Mesenchymal stem cell (in vitro differentiated cells and primary cell): Measurements from ENCODE around the gene SLC6A18.

ENCODE experiments used
- DNase-seq: peaks from one replicate; pipeline ENCODE4 v3.0.0-alpha.2; 2013
- H2AFZ ChIP-seq: one replicate; pipeline ENCODE4 v1.6.1; 2013; ENCODE audit warnings: low read depth, mild to moderate bottlenecking, control low read depth, inconsistent platforms, low read length, moderate library complexity
- H2AK5ac ChIP-seq: 2 replicates; pipeline ENCODE4 v1.6.1; 2013; ENCODE audit warnings: low read length, moderate library complexity, mild to moderate bottlenecking, inconsistent platforms; ENCODE audit not compliant: severe bottlenecking
- H2BK120ac ChIP-seq: one replicate; pipeline ENCODE4 v1.6.1; 2013; ENCODE audit warnings: low read depth, mild to moderate bottlenecking, inconsistent platforms, low read length, moderate library complexity
- H2BK12ac ChIP-seq, 2 experiments: one replicate each; pipeline ENCODE4 v1.6.1; 2013; ENCODE audit warnings: inconsistent platforms in 2 of 2, low read length in 2 of 2, mild to moderate bottlenecking in 2 of 2, moderate library complexity in 2 of 2, control low read depth in 1 of 2
- H2BK15ac ChIP-seq: one replicate; pipeline ENCODE4 v1.6.1; 2013; ENCODE audit warnings: mild to moderate bottlenecking, low read depth, inconsistent platforms; ENCODE audit not compliant: poor library complexity, severe bottlenecking
- H2BK5ac ChIP-seq: 2 replicates; pipeline ENCODE4 v1.6.1; 2013; ENCODE audit warnings: low read depth, mild to moderate bottlenecking, low read length, control low read depth, inconsistent platforms; ENCODE audit not compliant: poor library complexity, severe bottlenecking
- H3K14ac ChIP-seq, 2 experiments: one replicate each; pipeline ENCODE4 v1.6.1; 2013; ENCODE audit warnings: inconsistent platforms in 2 of 2, low read length in 2 of 2, control low read depth in 1 of 2, mild to moderate bottlenecking in 1 of 2, moderate library complexity in 1 of 2
- H3K18ac ChIP-seq, 2 experiments: one replicate each; pipeline ENCODE4 v1.6.1; 2013; ENCODE audit warnings: inconsistent platforms in 2 of 2, low read length in 2 of 2, control low read depth in 1 of 2, low read depth in 1 of 2, mild to moderate bottlenecking in 1 of 2
- H3K23ac ChIP-seq, 2 experiments: one replicate each; pipeline ENCODE4 v1.6.1; 2013; ENCODE audit warnings: inconsistent platforms in 2 of 2, low read length in 2 of 2, mild to moderate bottlenecking in 2 of 2, moderate library complexity in 2 of 2, control low read depth in 1 of 2
- H3K27ac ChIP-seq: 2 replicates; pipeline ENCODE4 v1.5.1; 2013; ENCODE audit warnings: mild to moderate bottlenecking, moderate library complexity, low read length, control low read depth, inconsistent platforms; ENCODE audit not compliant: poor library complexity, severe bottlenecking
- H3K27me3 ChIP-seq, 2 experiments: 2 replicates each; pipeline versions ENCODE4 v1.6.1 to v1.7.0; 2013; ENCODE audit warnings: low read length in 2 of 2, mild to moderate bottlenecking in 2 of 2, moderate library complexity in 2 of 2, control low read depth in 1 of 2, inconsistent platforms in 1 of 2; ENCODE audit not compliant: control insufficient read depth in 1 of 2, insufficient read depth in 1 of 2
- H3K36me3 ChIP-seq, 2 experiments: 2 replicates each; pipeline versions ENCODE4 v1.6.1 to v1.7.0; 2013; ENCODE audit warnings: low read length in 2 of 2, control low read depth in 1 of 2, inconsistent platforms in 1 of 2, low read depth in 1 of 2, mild to moderate bottlenecking in 1 of 2; ENCODE audit not compliant: insufficient read depth in 2 of 2, control insufficient read depth in 1 of 2
- H3K4ac ChIP-seq, 2 experiments: one replicate each; pipeline ENCODE4 v1.6.1; 2013; ENCODE audit warnings: inconsistent platforms in 2 of 2, low read length in 2 of 2, mild to moderate bottlenecking in 2 of 2, moderate library complexity in 2 of 2, control low read depth in 1 of 2, low read depth in 1 of 2
- H3K4me1 ChIP-seq: 2 replicates; pipeline ENCODE4 v1.6.1; 2013; ENCODE audit warnings: low read depth, low read length, control low read depth; ENCODE audit not compliant: control insufficient read depth, insufficient read depth
- H3K4me2 ChIP-seq: 2 replicates; pipeline ENCODE4 v1.6.1; 2013; ENCODE audit warnings: low read length, mild to moderate bottlenecking, inconsistent platforms; ENCODE audit not compliant: poor library complexity, severe bottlenecking
- H3K4me3 ChIP-seq, 2 experiments: 2 replicates each; pipeline versions ENCODE4 v1.5.1 to v1.7.0; 2013; ENCODE audit warnings: low read length in 2 of 2, mild to moderate bottlenecking in 2 of 2, control low read depth in 1 of 2, low read depth in 1 of 2; ENCODE audit not compliant: insufficient read depth in 1 of 2
- H3K79me1 ChIP-seq: replicated peaks from 2 replicates; pipeline ENCODE4 v1.6.1; 2013; ENCODE audit warnings: mild to moderate bottlenecking, control low read depth, low read length, inconsistent platforms; ENCODE audit not compliant: poor library complexity, severe bottlenecking
- H3K9ac ChIP-seq: 2 replicates; pipeline ENCODE4 v1.7.0; 2013; ENCODE audit warnings: mild to moderate bottlenecking, low read length, moderate library complexity
- H3K9me3 ChIP-seq: 2 replicates; pipeline ENCODE4 v1.7.0; 2013; ENCODE audit warnings: mild to moderate bottlenecking, low read length; ENCODE audit not compliant: control insufficient read depth
- H4K8ac ChIP-seq: one replicate; pipeline ENCODE4 v1.6.1; 2013; ENCODE audit warnings: inconsistent platforms, mild to moderate bottlenecking, low read length, moderate library complexity
- H4K91ac ChIP-seq: one replicate; pipeline ENCODE4 v1.6.1; 2013; ENCODE audit warnings: mild to moderate bottlenecking, low read length, inconsistent platforms
- WGBS: methylation state at CpG from one replicate; pipeline ENCODE4 v1.1.7; 2013; ENCODE audit warnings: mixed read lengths; 5-methylcytosine and 5-hydroxymethylcytosine counted together

Gene SLC6A18

DNA sequence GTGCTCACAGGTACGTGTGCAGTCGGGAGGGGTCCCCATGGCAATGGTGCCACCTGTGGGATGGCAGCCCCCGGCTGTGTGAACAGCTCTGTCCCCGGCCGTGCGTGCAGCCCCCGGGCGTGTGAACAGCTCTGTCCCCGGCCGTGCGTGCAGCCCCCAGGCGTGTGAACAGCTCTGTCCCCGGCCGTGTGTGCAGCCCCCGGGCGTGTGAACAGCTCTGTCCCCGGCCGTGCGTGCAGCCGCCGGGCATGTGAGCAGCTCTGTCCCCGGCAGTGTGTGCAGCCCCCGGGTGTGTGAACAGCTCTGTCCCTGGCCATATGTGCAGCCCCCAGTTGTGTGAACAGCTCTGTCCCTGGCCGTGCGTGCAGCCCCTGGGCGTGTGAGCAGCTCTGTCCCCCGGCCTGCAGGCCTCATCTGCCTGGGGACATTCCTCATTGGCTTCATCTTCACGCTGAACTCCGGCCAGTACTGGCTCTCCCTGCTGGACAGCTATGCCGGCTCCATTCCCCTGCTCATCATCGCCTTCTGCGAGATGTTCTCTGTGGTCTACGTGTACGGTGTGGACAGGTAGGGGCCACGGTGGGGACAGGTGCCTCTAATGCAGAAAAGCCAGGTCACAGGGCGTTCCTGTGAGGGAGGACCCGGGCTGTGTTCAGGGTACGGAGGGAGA is 5.9 kb upstream of the SLC6A18 start:
- H3K23ac ChIP-seq: no peak overlapping the region
- no peak overlapping the region for H3K14ac ChIP-seq
- no peak overlapping the region for H3K18ac ChIP-seq
- peaks cover 0 to 28% of the 10 kb centered on the region in 2 experiments for H3K27me3 ChIP-seq
- no peaks in the 10 kb centered on the region for H3K79me1 ChIP-seq
- H3K9ac ChIP-seq: no peak overlapping the region
- no peak overlapping the region for H2BK5ac ChIP-seq
- no peak overlapping the region for H2BK120ac ChIP-seq
- H2AK5ac ChIP-seq: no peak overlapping the region
- H2AFZ ChIP-seq: no peak overlapping the region
- peaks cover 8% of the 10 kb centered on the region for H3K9me3 ChIP-seq
- H3K4me1 ChIP-seq: no peaks in the 10 kb centered on the region
- no peak overlapping the region for H3K27ac ChIP-seq
- no peak overlapping the region for H4K8ac ChIP-seq
- no peak overlapping the region for H3K4me2 ChIP-seq
- no peak overlapping the region for H3K4ac ChIP-seq
- 88% methylated on average over 35 of the region's 38 CpGs for whole genome bisulfite sequencing
- H3K36me3 ChIP-seq: no peaks in the 10 kb centered on the region
- H3K4me3 ChIP-seq: no peak overlapping the region
- H2BK15ac ChIP-seq: no peak overlapping the region
- no peak overlapping the region for H2BK12ac ChIP-seq
- no peak for DNase-seq
- no peak overlapping the region for H4K91ac ChIP-seq

DNA sequence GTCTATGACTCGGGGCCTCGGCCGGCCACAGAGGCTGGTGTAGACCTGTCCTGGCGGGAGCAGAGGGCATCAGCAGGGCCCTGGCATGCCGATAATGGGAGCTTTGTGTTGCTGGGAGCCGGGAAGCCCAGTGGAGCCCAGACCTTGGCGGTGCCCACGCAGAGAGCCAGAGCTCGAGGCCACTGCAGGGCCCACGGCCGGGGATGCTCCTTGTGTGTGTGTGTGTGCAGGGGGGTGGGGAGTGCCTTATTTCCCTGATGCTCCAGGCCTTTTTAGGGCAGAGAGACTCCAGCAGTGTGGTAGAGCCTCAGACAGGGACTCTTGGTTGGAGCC is 5.4 kb upstream of the SLC6A18 start:
- Histone ChIP-seq H3K23ac (no peak overlapping the region), H4K91ac (no peak overlapping the region), H3K9ac (no peak overlapping the region), H2AFZ (no peak overlapping the region), H3K14ac (no peak overlapping the region), H2BK12ac (no peak overlapping the region), H3K27me3 (peaks cover 0 to 28% of the 10 kb centered on the region in 2 experiments), H3K18ac (no peak overlapping the region), H3K79me1 (no peaks in the 10 kb centered on the region), H3K36me3 (no peaks in the 10 kb centered on the region), H3K27ac (no peak overlapping the region), H2BK5ac (no peak overlapping the region), H3K4me2 (no peak overlapping the region), H2BK120ac (no peak overlapping the region), H4K8ac (no peak overlapping the region), H3K9me3 (peaks cover 8% of the 10 kb centered on the region), H3K4me1 (no peaks in the 10 kb centered on the region), H3K4ac (no peak overlapping the region), H3K4me3 (no peak overlapping the region), H2AK5ac (no peak overlapping the region), H2BK15ac (no peak overlapping the region)
- 85% methylated on average over 11 of the region's 11 CpGs for WGBS
- no peak for DNase-seq

GRCh38 chr5:1220351-1220750 is 4.8 kb upstream of the SLC6A18 start:
- Histone ChIP-seq H3K4me1 (no peaks in the 10 kb centered on the region), H3K79me1 (no peaks in the 10 kb centered on the region), H3K18ac (no peak overlapping the region), H3K27ac (no peak overlapping the region), H2BK5ac (no peak overlapping the region), H3K4me3 (no peak overlapping the region), H2BK15ac (no peak overlapping the region), H3K9me3 (peaks cover 6% of the 10 kb centered on the region), H3K23ac (no peak overlapping the region), H3K36me3 (no peaks in the 10 kb centered on the region), H3K27me3 (peaks cover 0 to 34% of the 10 kb centered on the region in 2 experiments), H3K14ac (no peak overlapping the region), H4K91ac (no peak overlapping the region), H2AK5ac (no peak overlapping the region), H3K9ac (no peak overlapping the region), H2AFZ (no peak overlapping the region), H2BK120ac (no peak overlapping the region), H3K4ac (no peak overlapping the region), H3K4me2 (no peak overlapping the region), H2BK12ac (no peak overlapping the region), H4K8ac (no peak overlapping the region)
- 86% methylated on average over 9 of the region's 9 CpGs for WGBS
- DNase-seq: no peak

GRCh38 chr5:1220831-1221230 is 4.3 kb upstream of the SLC6A18 start:
- no peak overlapping the region for H3K23ac ChIP-seq
- no peak overlapping the region for H2AFZ ChIP-seq

More at GRCh38 chr5:1220831-1221230, 4.3 kb upstream of the SLC6A18 start:
- H3K79me1 ChIP-seq: no peaks in the 10 kb centered on the region
- H2BK12ac ChIP-seq: no peak overlapping the region
- H3K36me3 ChIP-seq: no peaks in the 10 kb centered on the region
- H3K4me2 ChIP-seq: no peak overlapping the region
- no peak overlapping the region for H3K4me3 ChIP-seq
- DNase-seq: no peak
- H4K8ac ChIP-seq: no peak overlapping the region
- H3K14ac ChIP-seq: no peak overlapping the region
- 84% methylated on average over 17 of the region's 19 CpGs for WGBS
- H3K18ac ChIP-seq: no peak overlapping the region
- H4K91ac ChIP-seq: no peak overlapping the region
- H3K4me1 ChIP-seq: no peaks in the 10 kb centered on the region
- H3K4ac ChIP-seq: no peak overlapping the region
- H2BK120ac ChIP-seq: no peak overlapping the region
- no peak overlapping the region for H3K9ac ChIP-seq
- no peak overlapping the region for H3K27ac ChIP-seq
- no peak overlapping the region for H2AK5ac ChIP-seq
- H2BK5ac ChIP-seq: no peak overlapping the region
- peaks cover 0 to 39% of the 10 kb centered on the region in 2 experiments for H3K27me3 ChIP-seq
- peaks cover 1% of the 10 kb centered on the region for H3K9me3 ChIP-seq
- no peak overlapping the region for H2BK15ac ChIP-seq
